ENCODE measurements around the gene DCLK3. TPM values are rescaled to one million over a fixed set of nuclear protein-coding genes. Genes with fewer than 3 reads are reported as not detected.
A peak's percentile ranks its signal among the peaks of the same experiment; 100 is the strongest.

Gene DCLK3
- polyA plus RNA-seq, 1 donor (not counting 4 experiments of a cell fraction or from before 2014, with no cell fraction given) = not detected

DNA sequence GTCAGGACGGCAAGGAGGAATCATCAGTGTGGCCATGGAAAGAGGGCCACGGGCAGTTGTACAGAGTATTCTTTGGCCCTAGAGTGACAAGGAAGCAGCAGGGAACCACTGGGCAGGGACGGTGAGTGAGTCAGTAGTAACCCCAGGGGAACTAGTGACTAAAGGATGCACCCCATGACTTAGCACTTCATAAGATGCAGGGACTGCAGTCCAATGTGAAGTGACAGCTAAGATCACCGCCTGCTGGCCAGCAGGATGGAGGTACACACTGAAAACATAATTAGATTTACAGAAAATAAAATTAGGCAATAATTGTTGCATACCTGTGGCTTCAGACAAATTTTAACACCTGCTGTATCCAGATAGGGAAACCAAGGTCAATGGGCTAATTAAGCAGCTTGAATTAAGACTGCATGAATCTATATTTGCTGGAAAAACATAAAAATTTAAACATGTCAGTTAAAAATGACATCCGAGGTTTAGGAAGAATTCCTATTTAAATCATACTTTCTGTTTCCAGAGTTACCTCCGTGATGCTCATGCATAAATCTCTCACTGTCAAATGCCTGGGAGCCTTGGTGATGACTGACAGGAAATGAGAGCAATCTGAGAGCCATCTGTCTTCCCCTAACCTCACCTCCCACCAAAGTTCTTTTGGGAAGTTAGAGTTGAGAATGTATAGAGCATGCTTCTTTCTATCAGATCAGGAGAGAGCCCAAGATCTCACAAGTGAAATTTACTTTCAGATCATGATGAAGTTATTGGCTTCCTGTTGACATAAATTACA is 56.5 kb downstream of the DCLK3 start:
- no peak for TF ChIP-seq EZH2 (IDR thresholded peaks at IDR 0.05; ENCODE audit: low read length)
- TF ChIP-seq, protein P1, sequence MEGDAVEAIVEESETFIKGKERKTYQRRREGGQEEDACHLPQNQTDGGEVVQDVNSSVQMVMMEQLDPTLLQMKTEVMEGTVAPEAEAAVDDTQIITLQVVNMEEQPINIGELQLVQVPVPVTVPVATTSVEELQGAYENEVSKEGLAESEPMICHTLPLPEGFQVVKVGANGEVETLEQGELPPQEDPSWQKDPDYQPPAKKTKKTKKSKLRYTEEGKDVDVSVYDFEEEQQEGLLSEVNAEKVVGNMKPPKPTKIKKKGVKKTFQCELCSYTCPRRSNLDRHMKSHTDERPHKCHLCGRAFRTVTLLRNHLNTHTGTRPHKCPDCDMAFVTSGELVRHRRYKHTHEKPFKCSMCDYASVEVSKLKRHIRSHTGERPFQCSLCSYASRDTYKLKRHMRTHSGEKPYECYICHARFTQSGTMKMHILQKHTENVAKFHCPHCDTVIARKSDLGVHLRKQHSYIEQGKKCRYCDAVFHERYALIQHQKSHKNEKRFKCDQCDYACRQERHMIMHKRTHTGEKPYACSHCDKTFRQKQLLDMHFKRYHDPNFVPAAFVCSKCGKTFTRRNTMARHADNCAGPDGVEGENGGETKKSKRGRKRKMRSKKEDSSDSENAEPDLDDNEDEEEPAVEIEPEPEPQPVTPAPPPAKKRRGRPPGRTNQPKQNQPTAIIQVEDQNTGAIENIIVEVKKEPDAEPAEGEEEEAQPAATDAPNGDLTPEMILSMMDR (optimal IDR thresholded peaks at IDR 0.05 in 1 of 3, IDR thresholded peaks at IDR 0.05 in 1 of 3, conservative IDR thresholded peaks at IDR 0.05 in 1 of 3; ENCODE audit: extremely low read depth in 1 of 3, insufficient read depth in 2 of 3, low read length in 3 of 3) = peak; percentile 41 to 45 (median 43)
- dilution Hi-C loops (cut with MboI; ENCODE audit: extremely low pct_ligation_motif_present, low sequenced_read_pairs) = no loop called here
- Histone ChIP-seq H3K79me2 (ENCODE audit: control insufficient read depth, insufficient read depth, low read length) (no peaks in the 10 kb centered on the region), H3K9me3 (ENCODE audit: control insufficient read depth, low read depth, low read length) (no peaks in the 10 kb centered on the region), H3K9me1 (ENCODE audit: control insufficient read depth, extremely low read depth, insufficient read depth, low read length) (no peaks in the 10 kb centered on the region), H3K4me3 (ENCODE audit: control insufficient read depth in 2 of 3, extremely low read depth in 1 of 3, insufficient read depth in 2 of 3, low read depth in 1 of 3, low read length in 3 of 3) (no peak overlapping the region), H3K36me3 (ENCODE audit: control insufficient read depth in 2 of 2, extremely low read depth in 1 of 2, insufficient read depth in 2 of 2, low read length in 2 of 2) (no peaks in the 10 kb centered on the region), H3K4me1 (ENCODE audit: control insufficient read depth, extremely low read depth, insufficient read depth, low read length) (peaks cover 6% of the 10 kb centered on the region), H3K4me2 (ENCODE audit: control insufficient read depth, extremely low read depth, insufficient read depth, low read depth, low read length) (no peak overlapping the region), H3K27ac (ENCODE audit: control insufficient read depth, insufficient read depth, low read length) (no peak overlapping the region), H3K9ac (ENCODE audit: control insufficient read depth, extremely low read depth, insufficient read depth, low read length) (no peak overlapping the region), H3K27me3 (ENCODE audit: control insufficient read depth, extremely low read depth, insufficient read depth, low read length) (no peaks in the 10 kb centered on the region), H4K20me1 (ENCODE audit: control insufficient read depth, extremely low read depth, insufficient read depth, low read length) (no peaks in the 10 kb centered on the region), H2AFZ (ENCODE audit: control insufficient read depth, low read length) (no peak overlapping the region)
- peak; percentile 51 for FAIRE-seq
- DNase-seq (ENCODE audit: low read depth, low spot score) = peak; percentile 67

DNA sequence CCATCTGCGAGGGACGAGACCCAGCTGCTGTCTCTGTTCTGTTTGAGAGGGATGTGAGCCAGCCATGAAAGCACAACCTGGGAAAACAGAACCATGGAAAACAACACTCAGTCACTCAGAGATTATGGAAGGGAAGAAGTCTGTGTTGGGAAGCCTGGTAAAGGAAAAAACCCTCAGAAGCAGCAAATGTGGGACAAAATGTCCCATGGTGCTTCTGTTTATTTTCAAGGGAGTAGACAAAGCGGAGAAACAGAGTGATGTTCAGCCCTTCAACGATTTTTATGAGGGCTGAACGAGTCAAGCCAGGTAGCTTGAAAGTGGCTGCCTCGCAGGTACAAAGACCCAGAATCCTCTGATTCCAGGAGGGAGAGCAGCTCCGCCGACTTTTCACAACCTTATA is 59.3 kb downstream of the DCLK3 start:
- no peaks in the 10 kb centered on the region for H3K9me3 ChIP-seq (ENCODE audit: control insufficient read depth, low read depth, low read length)
- H2AFZ ChIP-seq (ENCODE audit: control insufficient read depth, low read length) = no peak overlapping the region
- H4K20me1 ChIP-seq (ENCODE audit: control insufficient read depth, extremely low read depth, insufficient read depth, low read length) = no peaks in the 10 kb centered on the region
- no peaks in the 10 kb centered on the region for H3K9me1 ChIP-seq (ENCODE audit: control insufficient read depth, extremely low read depth, insufficient read depth, low read length)
- no peak overlapping the region for H3K4me2 ChIP-seq (ENCODE audit: control insufficient read depth, extremely low read depth, insufficient read depth, low read depth, low read length)
- FAIRE-seq (no peak), DNase-seq (ENCODE audit: low read depth, low spot score) (no peak)
- no peaks in the 10 kb centered on the region for H3K27me3 ChIP-seq (ENCODE audit: control insufficient read depth, extremely low read depth, insufficient read depth, low read length)
- no peak overlapping the region for H3K4me3 ChIP-seq (ENCODE audit: control insufficient read depth in 2 of 3, extremely low read depth in 1 of 3, insufficient read depth in 2 of 3, low read depth in 1 of 3, low read length in 3 of 3)
- no peaks in the 10 kb centered on the region for H3K36me3 ChIP-seq (ENCODE audit: control insufficient read depth in 2 of 2, extremely low read depth in 1 of 2, insufficient read depth in 2 of 2, low read length in 2 of 2)
- no peak overlapping the region for H3K9ac ChIP-seq (ENCODE audit: control insufficient read depth, extremely low read depth, insufficient read depth, low read length)
- H3K79me2 ChIP-seq (ENCODE audit: control insufficient read depth, insufficient read depth, low read length) = no peaks in the 10 kb centered on the region
- dilution Hi-C loops (cut with MboI; ENCODE audit: extremely low pct_ligation_motif_present, low sequenced_read_pairs) = no loop called here
- H3K4me1 ChIP-seq (ENCODE audit: control insufficient read depth, extremely low read depth, insufficient read depth, low read length) = peaks cover 15% of the 10 kb centered on the region
- TF ChIP-seq, protein P1 (optimal IDR thresholded peaks at IDR 0.05 in 1 of 3, IDR thresholded peaks at IDR 0.05 in 1 of 3, conservative IDR thresholded peaks at IDR 0.05 in 1 of 3; ENCODE audit: extremely low read depth in 1 of 3, insufficient read depth in 2 of 3, low read length in 3 of 3) = no peak
- TF ChIP-seq EZH2 (IDR thresholded peaks at IDR 0.05; ENCODE audit: low read length) = no peak
- H3K27ac ChIP-seq (ENCODE audit: control insufficient read depth, insufficient read depth, low read length) = no peak overlapping the region

Data from keratinocyte (primary cell).